Left ventricle myocardium inferior (tissue), 1 donor: Measurements from ENCODE around the gene RARA. TPM values are rescaled to one million over a fixed set of nuclear protein-coding genes. Genes with fewer than 3 reads are reported as not detected.

Experiments used
- DNase-seq: peaks from one replicate; pipeline ENCODE4 v3.0.0-alpha.2; 2020
- H3K27ac ChIP-seq: fragments of 200-600 bp; replicated peaks from 2 replicates; pipeline ENCODE4 v1.8.0; 2021
- H3K27me3 ChIP-seq: fragments of 200-600 bp; 2 replicates; pipeline ENCODE4 v1.8.0; 2021; ENCODE audit warnings: low read depth
- H3K36me3 ChIP-seq: fragments of 200-600 bp; 2 replicates; pipeline ENCODE4 v1.8.0; 2021
- H3K4me1 ChIP-seq: fragments of 200-600 bp; 2 replicates; pipeline ENCODE4 v1.8.0; 2021
- H3K4me3 ChIP-seq: fragments of 200-600 bp; 2 replicates; pipeline ENCODE4 v1.8.0; 2021; ENCODE audit warnings: mild to moderate bottlenecking, moderate library complexity
- H3K9me3 ChIP-seq: fragments of 200-600 bp; replicated peaks from 2 replicates; pipeline ENCODE4 v1.8.0; 2021
- intact Hi-C: fragments of 100-400 bp; cut with micrococcal nuclease; formaldehyde crosslinking; loops from one replicate; pipeline ENCODE4 v1.11.0; 2022
- total RNA-seq: library from RNA; stranded (reverse); fragmentation: NEBNext Ultra II Directional; extraction: Animal tissue kit (Norgen Biotek cat#: 25700); gene quantifications from one replicate; pipeline ENCODE4 v1.2.1, GENCODE V29; 2021
- TF ChIP-seq, protein P1 (sequence below): fragments of 200-600 bp; IDR thresholded peaks from 2 replicates; pipeline ENCODE4 v1.8.0; 2021; ENCODE audit warnings: antibody characterized with exemption, mild to moderate bottlenecking, borderline replicate concordance
- donor health status: DM: no; HTN: yes; CAD: no; lungs with severe emphysema.

RARA gene
- total RNA-seq, 1 donor from 2014 or later: 17.1 TPM

DNA sequence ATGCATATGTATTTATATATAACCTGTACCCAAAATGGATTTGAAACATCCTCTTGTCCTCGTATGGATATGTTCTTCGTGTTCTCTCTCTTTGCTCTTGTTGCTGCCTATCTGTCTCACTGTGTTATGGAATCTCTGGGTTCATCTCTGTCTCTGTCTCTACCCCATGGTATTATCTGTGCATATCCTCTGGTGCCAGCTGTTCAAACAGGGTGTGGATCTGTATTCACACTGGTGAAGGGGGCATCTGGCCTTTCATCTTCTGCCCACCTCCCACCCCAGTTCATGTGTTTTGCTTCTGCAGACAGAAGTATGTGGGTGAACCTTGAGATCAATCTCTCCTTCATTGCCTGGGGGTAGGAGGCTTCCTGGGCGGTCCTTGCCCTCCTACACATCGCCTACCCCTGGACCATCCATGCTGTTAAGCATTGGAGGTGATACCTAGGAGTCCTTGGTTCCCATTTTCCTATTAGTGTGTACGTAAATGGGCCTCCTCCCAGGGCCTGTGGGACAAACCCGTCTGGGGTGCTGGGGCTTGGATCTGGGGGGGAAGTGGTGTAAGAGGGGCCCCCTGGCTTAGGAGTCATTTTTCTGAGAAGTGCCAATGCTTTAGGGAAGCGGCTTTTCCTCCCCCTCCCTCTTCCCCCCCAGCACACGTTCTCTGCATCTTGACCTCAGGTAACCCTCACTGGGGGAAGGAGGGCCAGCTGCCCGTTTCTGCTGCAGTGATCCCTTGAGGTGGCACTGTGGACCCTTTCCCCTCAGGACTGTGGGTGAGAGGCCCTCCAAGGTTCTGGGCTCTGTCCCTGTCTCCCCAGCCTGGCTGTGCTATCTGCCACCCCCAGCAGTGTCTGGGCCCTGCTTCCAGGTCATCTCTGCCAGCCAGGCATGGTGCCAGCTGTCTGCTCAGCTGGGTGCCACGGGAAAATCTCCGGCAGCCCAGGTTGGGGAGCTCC is 21.1 kb downstream of the RARA start:
- TF ChIP-seq, protein P1, sequence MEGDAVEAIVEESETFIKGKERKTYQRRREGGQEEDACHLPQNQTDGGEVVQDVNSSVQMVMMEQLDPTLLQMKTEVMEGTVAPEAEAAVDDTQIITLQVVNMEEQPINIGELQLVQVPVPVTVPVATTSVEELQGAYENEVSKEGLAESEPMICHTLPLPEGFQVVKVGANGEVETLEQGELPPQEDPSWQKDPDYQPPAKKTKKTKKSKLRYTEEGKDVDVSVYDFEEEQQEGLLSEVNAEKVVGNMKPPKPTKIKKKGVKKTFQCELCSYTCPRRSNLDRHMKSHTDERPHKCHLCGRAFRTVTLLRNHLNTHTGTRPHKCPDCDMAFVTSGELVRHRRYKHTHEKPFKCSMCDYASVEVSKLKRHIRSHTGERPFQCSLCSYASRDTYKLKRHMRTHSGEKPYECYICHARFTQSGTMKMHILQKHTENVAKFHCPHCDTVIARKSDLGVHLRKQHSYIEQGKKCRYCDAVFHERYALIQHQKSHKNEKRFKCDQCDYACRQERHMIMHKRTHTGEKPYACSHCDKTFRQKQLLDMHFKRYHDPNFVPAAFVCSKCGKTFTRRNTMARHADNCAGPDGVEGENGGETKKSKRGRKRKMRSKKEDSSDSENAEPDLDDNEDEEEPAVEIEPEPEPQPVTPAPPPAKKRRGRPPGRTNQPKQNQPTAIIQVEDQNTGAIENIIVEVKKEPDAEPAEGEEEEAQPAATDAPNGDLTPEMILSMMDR: no peak
- Histone ChIP-seq H3K4me1 (peaks cover 100% of the 10 kb centered on the region), H3K27me3 (no peaks in the 10 kb centered on the region), H3K27ac (peak overlapping the region; percentile 90), H3K36me3 (peaks cover 7% of the 10 kb centered on the region), H3K4me3 (peak overlapping the region; percentile 5), H3K9me3 (no peaks in the 10 kb centered on the region)
- intact Hi-C loops: no loop called here
- DNase-seq: peak; percentile 84

DNA sequence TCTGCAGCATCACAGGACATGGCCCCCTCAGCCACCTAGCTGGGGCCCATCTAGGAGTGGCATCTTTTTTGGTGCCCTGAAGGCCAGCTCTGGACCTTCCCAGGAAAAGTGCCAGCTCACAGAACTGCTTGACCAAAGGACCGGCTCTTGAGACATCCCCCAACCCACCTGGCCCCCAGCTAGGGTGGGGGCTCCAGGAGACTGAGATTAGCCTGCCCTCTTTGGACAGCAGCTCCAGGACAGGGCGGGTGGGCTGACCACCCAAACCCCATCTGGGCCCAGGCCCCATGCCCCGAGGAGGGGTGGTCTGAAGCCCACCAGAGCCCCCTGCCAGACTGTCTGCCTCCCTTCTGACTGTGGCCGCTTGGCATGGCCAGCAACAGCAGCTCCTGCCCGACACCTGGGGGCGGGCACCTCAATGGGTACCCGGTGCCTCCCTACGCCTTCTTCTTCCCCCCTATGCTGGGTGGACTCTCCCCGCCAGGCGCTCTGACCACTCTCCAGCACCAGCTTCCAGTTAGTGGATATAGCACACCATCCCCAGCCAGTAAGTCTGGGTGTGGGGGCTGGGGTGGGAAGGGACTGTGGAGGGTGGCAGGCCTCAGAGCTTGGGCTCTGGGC is 22.0 kb downstream of the RARA start:
- peaks cover 100% of the 10 kb centered on the region for H3K4me1 ChIP-seq
- peak overlapping the region; percentile 90 for H3K27ac ChIP-seq
- H3K36me3 ChIP-seq: peaks cover 7% of the 10 kb centered on the region
- no peaks in the 10 kb centered on the region for H3K9me3 ChIP-seq
- intact Hi-C loops: no loop called here
- TF ChIP-seq, protein P1: no peak
- no peaks in the 10 kb centered on the region for H3K27me3 ChIP-seq
- H3K4me3 ChIP-seq: peak overlapping the region; percentile 55
- DNase-seq: no peak

DNA sequence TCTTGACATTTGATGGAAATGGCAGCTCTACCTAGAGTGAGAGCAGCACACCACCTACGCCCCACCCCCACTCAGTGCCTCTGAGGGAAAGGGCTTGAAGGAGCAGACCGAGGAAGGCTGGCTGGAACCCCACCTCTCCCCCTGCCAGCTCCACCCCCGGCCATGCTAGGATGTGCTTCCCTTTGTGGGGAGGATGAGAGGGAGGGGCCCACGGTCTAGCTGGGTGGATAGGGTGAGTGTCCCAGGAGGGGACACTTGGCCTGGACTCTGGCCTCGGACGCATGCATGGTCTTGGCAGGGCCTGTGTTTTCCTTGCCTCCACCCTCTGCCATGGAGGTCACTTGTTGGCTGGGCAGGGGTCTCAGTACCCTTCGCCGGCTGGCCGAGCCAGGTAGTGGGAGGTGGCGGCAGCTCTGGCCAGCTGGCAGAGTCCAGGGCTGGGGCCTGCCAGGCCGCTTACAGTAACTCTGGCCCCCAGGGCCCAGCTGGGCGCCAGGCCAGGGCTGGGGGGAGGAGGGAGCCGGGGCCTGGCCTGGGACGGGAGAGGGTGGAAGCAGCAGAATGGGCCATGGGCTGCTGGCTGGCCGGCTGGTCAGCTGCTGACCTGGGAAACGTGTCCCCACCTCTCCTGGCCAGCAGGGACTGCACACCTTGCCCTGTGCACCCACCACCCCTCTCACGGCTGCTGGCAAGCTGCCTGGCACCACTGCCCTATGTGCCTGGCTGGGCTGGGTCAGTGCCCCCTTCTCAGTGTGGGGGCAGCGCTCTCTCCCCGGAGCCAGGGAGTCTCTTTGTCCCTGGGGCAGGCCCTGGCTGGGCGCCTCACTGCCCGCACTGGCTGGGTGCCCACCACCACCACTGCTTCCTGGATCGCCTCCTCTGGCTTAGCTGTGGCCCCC is 23.0 kb downstream of the RARA start:
- Histone ChIP-seq H3K9me3 (no peaks in the 10 kb centered on the region), H3K36me3 (peaks cover 7% of the 10 kb centered on the region), H3K27me3 (no peaks in the 10 kb centered on the region), H3K27ac (peak overlapping the region; percentile 90), H3K4me1 (peaks cover 100% of the 10 kb centered on the region), H3K4me3 (peak overlapping the region; percentile 55)
- DNase-seq: peak; percentile 93
- TF ChIP-seq, protein P1: no peak
- intact Hi-C loops: no loop called here

DNA sequence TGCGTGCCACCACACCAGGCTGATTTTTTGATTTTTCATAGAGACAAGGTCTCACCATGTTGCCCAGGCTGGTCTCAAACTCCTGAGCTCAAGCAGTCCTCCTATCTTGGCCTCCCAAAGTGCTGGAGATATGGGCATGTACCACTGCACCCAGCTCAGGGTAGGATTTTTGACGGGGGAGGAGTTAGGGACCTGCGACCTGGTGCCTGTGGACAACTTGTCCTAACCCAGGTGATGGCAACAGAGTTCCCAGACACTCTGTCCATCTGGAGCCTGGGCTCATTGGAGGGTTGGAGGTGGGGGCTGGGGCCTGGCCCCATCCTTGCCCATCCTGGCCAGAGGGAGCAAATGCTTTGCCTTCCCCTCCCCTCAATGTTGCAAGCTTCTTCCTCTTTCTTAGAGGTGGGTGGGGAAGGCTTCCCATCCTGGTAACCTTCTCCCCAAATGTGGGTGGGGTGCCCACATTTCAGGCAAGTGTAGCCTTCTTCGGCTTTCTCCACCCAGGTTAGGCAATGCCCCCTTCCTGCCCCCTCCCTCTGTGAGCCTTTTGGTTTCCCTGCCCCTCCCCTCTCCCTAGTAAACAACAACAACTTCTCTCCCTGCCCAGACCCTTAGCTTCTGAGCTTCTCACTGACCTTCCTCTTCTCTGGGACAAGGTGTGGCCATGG is 24.9 kb downstream of the RARA start:
- H3K36me3 ChIP-seq: peaks cover 7% of the 10 kb centered on the region
- intact Hi-C loops: no loop called here
- H3K27ac ChIP-seq: peak overlapping the region; percentile 90
- no peak for DNase-seq
- H3K27me3 ChIP-seq: no peaks in the 10 kb centered on the region
- H3K9me3 ChIP-seq: no peaks in the 10 kb centered on the region
- H3K4me1 ChIP-seq: peaks cover 99% of the 10 kb centered on the region
- no peak overlapping the region for H3K4me3 ChIP-seq
- TF ChIP-seq, protein P1: no peak

DNA sequence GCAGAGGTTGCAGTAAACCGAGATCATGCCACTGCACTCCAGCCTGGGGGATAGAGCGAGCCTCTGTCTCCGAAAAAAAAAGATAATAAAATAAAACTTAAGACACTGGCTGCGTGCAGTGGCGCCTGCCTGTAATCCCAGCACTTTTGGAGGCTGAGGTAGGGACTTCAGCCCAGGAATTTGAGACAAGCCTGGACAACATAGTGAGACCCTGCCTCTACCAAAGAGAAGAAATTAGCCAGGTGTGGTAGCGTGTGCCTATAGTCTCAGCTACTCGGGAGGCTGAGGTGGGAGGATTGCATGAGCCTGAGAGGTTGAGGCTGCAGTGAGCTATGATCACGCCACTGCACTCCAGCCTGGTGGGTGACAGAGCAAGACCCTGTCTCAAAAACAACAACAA is 26.6 kb downstream of the RARA start:
- no peak for DNase-seq
- intact Hi-C loops: no loop called here
- peaks cover 7% of the 10 kb centered on the region for H3K36me3 ChIP-seq
- no peaks in the 10 kb centered on the region for H3K9me3 ChIP-seq
- peak overlapping the region; percentile 90 for H3K27ac ChIP-seq
- no peak overlapping the region for H3K4me3 ChIP-seq
- no peaks in the 10 kb centered on the region for H3K27me3 ChIP-seq
- peaks cover 99% of the 10 kb centered on the region for H3K4me1 ChIP-seq
- TF ChIP-seq, protein P1: no peak
